Panc1 (cell line): Measurements from ENCODE around the gene TP53I11. TPM values are rescaled to one million over a fixed set of nuclear protein-coding genes. Genes with fewer than 3 reads are reported as not detected.

ENCODE experiments used
- ATAC-seq: fragments of 200-7000 bp; cut with Tn5 transposase; 2 replicates; pipeline ENCODE4 v1.9.1; 2020; ENCODE audit warnings: mild to moderate bottlenecking, moderate library complexity
- BruUV-seq: library from RNA; stranded (reverse); fragments of 400-500 nt; replicated peaks from 2 replicates; lab custom pipeline; 2021; lab: Mats Ljungman, UMichigan
- CTCF ChIA-PET: fragments of 300-600 bp; sonication (Branson Sonifier 250); formaldehyde crosslinking; loops from one replicate; lab custom pipeline; 2022; ENCODE audit warnings: antibody characterized with exemption; lab: Charles Lee
- POLR2A ChIA-PET: fragments of 300-600 bp; sonication (Branson Sonifier 250); formaldehyde crosslinking; loops from one replicate; lab custom pipeline; 2022; ENCODE audit warnings: antibody characterized with exemption; lab: Charles Lee
- DNase-seq: peaks from one replicate; pipeline ENCODE4 v3.0.0-alpha.2; 2010; ENCODE audit warnings: low read depth, low spot score
- H3K27ac ChIP-seq: 2 replicates; pipeline ENCODE4 v1.5.1; 2011; ENCODE audit warnings: mild to moderate bottlenecking, low read length, inconsistent platforms
- H3K27me3 ChIP-seq: fragments of 200-500 bp; sonication (Bioruptor generic); 2 replicates; pipeline ENCODE4 v1.6.0; 2014; ENCODE audit warnings: low read length, inconsistent platforms; ENCODE audit not compliant: control insufficient read depth, insufficient read depth
- H3K36me3 ChIP-seq: fragments of 200-500 bp; sonication (Bioruptor generic); 2 replicates; pipeline ENCODE4 v1.5.1; 2014; ENCODE audit warnings: inconsistent platforms, mild to moderate bottlenecking, low read length, moderate library complexity; ENCODE audit not compliant: control insufficient read depth, insufficient read depth
- H3K4me1 ChIP-seq: 2 replicates; pipeline ENCODE4 v1.5.1; 2011; ENCODE audit warnings: inconsistent platforms, mild to moderate bottlenecking, low read length, moderate library complexity; ENCODE audit not compliant: control insufficient read depth, insufficient read depth
- H3K4me3 ChIP-seq, 2 experiments: 2 replicates each; pipeline ENCODE4 v1.5.1; 2011 to 2012; ENCODE audit warnings: low read depth in 2 of 2, low read length in 2 of 2, mild to moderate bottlenecking in 2 of 2, inconsistent platforms in 1 of 2, moderate library complexity in 1 of 2
- H3K9me3 ChIP-seq: fragments of 200-500 bp; sonication (Bioruptor generic); 2 replicates; pipeline ENCODE4 v1.5.1; 2014; ENCODE audit warnings: low read depth, mild to moderate bottlenecking, inconsistent platforms, low read length, moderate library complexity; ENCODE audit not compliant: control insufficient read depth, insufficient read depth
- CTCF ChIP-seq: fragments of 450-650 bp; IDR thresholded peaks from 2 replicates; pipeline ENCODE4 v1.5.1; 2017; ENCODE audit warnings: mild to moderate bottlenecking
- POLR2AphosphoS5 ChIP-seq: IDR thresholded peaks from 2 replicates; pipeline ENCODE4 v1.6.1; 2012; ENCODE audit warnings: mild to moderate bottlenecking, low read depth, low read length, moderate library complexity
- REST ChIP-seq, 2 experiments: IDR thresholded peaks; 2 replicates each; pipeline ENCODE4 v1.6.1; 2011 to 2012; ENCODE audit warnings: low read depth in 2 of 2, control low read depth in 1 of 2, low read length in 1 of 2, mild to moderate bottlenecking in 1 of 2, moderate library complexity in 1 of 2; ENCODE audit not compliant: insufficient read depth in 1 of 2
- SIN3A ChIP-seq: IDR thresholded peaks from 2 replicates; pipeline ENCODE4 v1.6.1; 2012; ENCODE audit warnings: low read depth, mild to moderate bottlenecking, low read length, moderate library complexity, borderline replicate concordance; ENCODE audit not compliant: insufficient read depth
- TCF7L2 ChIP-seq: IDR thresholded peaks from 2 replicates; pipeline ENCODE4 v1.6.1; 2011; ENCODE audit warnings: mild to moderate bottlenecking, low read depth, low read length, inconsistent platforms
- in situ Hi-C: cut with HindIII; loops from 2 replicates; pipeline ENCODE4 v1.10.0; 2016; ENCODE audit warnings: low sequenced_read_pairs, low pct_unique_long_range_greater_than_20kb
- intact Hi-C: fragments of 100-400 bp; cut with micrococcal nuclease; formaldehyde crosslinking; loops from one replicate; pipeline ENCODE4 v1.10.0; 2022; ENCODE audit not compliant: unreplicated experiment
- total RNA-seq: library from RNA; stranded (reverse); gene quantifications from one replicate; pipeline ENCODE4 v1.2.1, GENCODE V29; 2021; ENCODE audit not compliant: unreplicated experiment

TP53I11 gene
- total RNA-seq, 1 experiment from 2014 or later, result 132 TPM

DNA sequence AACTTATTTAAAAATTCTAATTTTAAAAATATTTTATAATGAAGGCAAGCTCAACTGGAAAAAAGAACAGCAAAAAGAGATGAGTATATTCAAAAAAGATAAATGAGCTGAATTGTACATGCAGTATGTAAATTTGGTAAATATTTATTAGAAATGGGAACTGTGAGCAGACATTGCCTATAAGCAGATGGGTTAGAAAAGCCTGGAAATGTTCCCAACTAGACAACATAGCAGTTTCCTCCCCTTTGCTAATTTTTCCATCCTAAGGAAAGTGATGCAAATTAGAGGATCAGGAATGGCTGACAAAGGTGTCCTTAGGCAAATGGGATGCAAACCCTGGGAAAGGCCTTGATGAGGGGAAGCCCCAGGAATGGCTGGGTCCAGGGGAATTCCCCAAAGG lies 37.2 kb downstream of the TP53I11 start:
- ChIA-PET POLR2A (no interaction called here), CTCF (no interaction called here)
- in situ Hi-C loops (no loop called here), intact Hi-C loops (loop anchor here (5.0 kb wide), 1 partner anchor 186 kb away; the partner anchor contains the start of gene TSPAN18)
- H3K27me3 ChIP-seq, result no peaks in the 10 kb centered on the region
- no peak overlapping the region for H3K4me3 ChIP-seq
- no peak for ATAC-seq
- H3K27ac ChIP-seq, result no peak overlapping the region
- no TSS peak for BruUV-seq
- no peaks in the 10 kb centered on the region for H3K36me3 ChIP-seq
- DNase-seq, result no peak
- no peaks in the 10 kb centered on the region for H3K9me3 ChIP-seq
- TF ChIP-seq REST (IDR thresholded peaks at IDR 0.05; ENCODE audit: insufficient read depth in 1 of 2, low read depth in 2 of 2, low read length in 1 of 2) (no peak), SIN3A (no peak), POLR2AphosphoS5 (no peak), CTCF (no peak), TCF7L2 (no peak)
- H3K4me1 ChIP-seq, result peaks cover 3% of the 10 kb centered on the region; the same call in 1 of the 2 replicates

DNA sequence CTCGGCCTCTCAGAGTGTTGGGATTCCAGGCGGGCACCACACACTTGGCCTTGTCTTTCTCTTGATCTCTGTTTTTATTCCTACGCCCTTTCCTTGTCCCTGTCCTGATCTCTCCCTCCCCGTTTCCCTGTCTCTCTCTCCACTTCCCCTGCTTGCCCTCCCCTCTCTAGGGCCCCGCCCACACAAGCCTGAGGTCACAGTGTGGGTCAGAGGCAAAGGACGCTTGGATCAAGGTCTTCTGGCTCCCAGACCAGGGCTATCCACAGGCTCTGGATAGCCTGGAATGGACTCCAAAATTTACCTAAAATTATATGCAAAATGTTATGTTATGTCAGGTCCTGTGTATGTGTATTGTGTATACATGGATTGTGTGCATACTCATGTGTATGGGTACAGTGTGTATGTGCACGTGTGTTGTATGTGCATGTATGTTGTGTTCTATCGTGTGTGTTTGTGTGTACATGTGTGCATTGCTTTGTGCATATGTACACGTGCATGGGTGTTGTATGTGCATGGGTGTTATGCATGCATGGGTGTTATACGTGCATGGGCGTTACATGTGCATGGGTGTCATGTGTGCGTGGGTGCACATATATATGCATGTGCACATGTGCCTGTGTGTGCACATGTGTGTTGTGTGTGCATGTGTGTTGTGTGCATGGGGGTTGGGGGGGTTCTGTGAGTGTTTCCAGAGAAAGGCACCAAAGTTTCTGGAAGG lies 38.3 kb downstream of the TP53I11 start:
- ChIA-PET POLR2A (no interaction called here), CTCF (interaction anchor here (0.6 to 2.0 kb wide), 7 partner anchors 18 to 347 kb away, joined by 3 to 10 read pairs (median 7); partner anchors contain the start of gene CD82)
- intact Hi-C loops (loop anchor here (5.0 kb wide), 1 partner anchor 185 kb away; the partner anchor contains the start of gene TSPAN18), in situ Hi-C loops (no loop called here)
- H3K4me1 ChIP-seq, result peaks cover 3% of the 10 kb centered on the region; the same call in 1 of the 2 replicates
- no peaks in the 10 kb centered on the region for H3K36me3 ChIP-seq
- BruUV-seq, result no TSS peak
- TF ChIP-seq CTCF, result no peak
- no peak for TF ChIP-seq REST (IDR thresholded peaks at IDR 0.05; ENCODE audit: insufficient read depth in 1 of 2, low read depth in 2 of 2, low read length in 1 of 2)
- no peak for TF ChIP-seq SIN3A
- no peak for TF ChIP-seq TCF7L2
- TF ChIP-seq POLR2AphosphoS5, result no peak
- no peaks in the 10 kb centered on the region for H3K9me3 ChIP-seq
- no peak overlapping the region for H3K4me3 ChIP-seq
- no peak for ATAC-seq
- no peaks in the 10 kb centered on the region for H3K27me3 ChIP-seq
- H3K27ac ChIP-seq, result no peak overlapping the region
- DNase-seq, result no peak
